ENCODE measurements around the gene DCDC1.

DCDC1 gene

GRCh38 chr11:31102875-31103274 lies 266.7 kb downstream of the DCDC1 start:
- no peak for DNase-seq (ENCODE audit: low read depth, low spot score)

GRCh38 chr11:31102316-31102715 lies 267.2 kb downstream of the DCDC1 start:
- DNase-seq (ENCODE audit: low read depth, low spot score) = no peak

- DNase-seq (ENCODE audit: low read depth, low spot score) = no peak
Observed at GRCh38 chr11:31096191-31096805, 273.2 kb downstream of the DCDC1 start.

- no peak for DNase-seq (ENCODE audit: low read depth, low spot score)
Observed at GRCh38 chr11:31092638-31093037, 276.9 kb downstream of the DCDC1 start.

GRCh38 chr11:31089117-31089516 lies 280.4 kb downstream of the DCDC1 start:
- no peak for DNase-seq (ENCODE audit: low read depth, low spot score)

- no peak for DNase-seq (ENCODE audit: low read depth, low spot score)
Observed at GRCh38 chr11:31069447-31070205, 299.9 kb downstream of the DCDC1 start.

- DNase-seq (ENCODE audit: low read depth, low spot score) = no peak
Observed at GRCh38 chr11:31060880-31061279, 308.7 kb downstream of the DCDC1 start.

GRCh38 chr11:31059529-31059928 lies 310.0 kb downstream of the DCDC1 start:
- DNase-seq (ENCODE audit: low read depth, low spot score) = no peak

- no peak for DNase-seq (ENCODE audit: low read depth, low spot score)
Observed at GRCh38 chr11:31050061-31050765, 319.3 kb downstream of the DCDC1 start.

GRCh38 chr11:31045335-31045734 lies 324.2 kb downstream of the DCDC1 start:
- no peak for DNase-seq (ENCODE audit: low read depth, low spot score)

- no peak for DNase-seq (ENCODE audit: low read depth, low spot score)
Observed at GRCh38 chr11:31030138-31030792, 339.3 kb downstream of the DCDC1 start.

- no peak for DNase-seq (ENCODE audit: low read depth, low spot score)
Observed at GRCh38 chr11:31026315-31026714, 343.2 kb downstream of the DCDC1 start.

GRCh38 chr11:31022080-31022479 lies 347.5 kb downstream of the DCDC1 start:
- no peak for DNase-seq (ENCODE audit: low read depth, low spot score)

- DNase-seq (ENCODE audit: low read depth, low spot score) = no peak
Observed at GRCh38 chr11:31019786-31020185, 349.8 kb downstream of the DCDC1 start.

GRCh38 chr11:31005202-31005601 lies 364.3 kb downstream of the DCDC1 start:
- no peak for DNase-seq (ENCODE audit: low read depth, low spot score)

- no peak for DNase-seq (ENCODE audit: low read depth, low spot score)
Observed at GRCh38 chr11:31001427-31001826, 368.1 kb downstream of the DCDC1 start.

GRCh38 chr11:31000381-31000780 lies 369.2 kb downstream of the DCDC1 start:
- no peak for DNase-seq (ENCODE audit: low read depth, low spot score)

GRCh38 chr11:30992513-30992849 lies 377.1 kb downstream of the DCDC1 start:
- DNase-seq (ENCODE audit: low read depth, low spot score) = no peak

- no peak for DNase-seq (ENCODE audit: low read depth, low spot score)
Observed at GRCh38 chr11:30991802-30992512, 377.6 kb downstream of the DCDC1 start.

- DNase-seq (ENCODE audit: low read depth, low spot score) = no peak
Observed at GRCh38 chr11:30991376-30991775, 378.2 kb downstream of the DCDC1 start.

- no peak for DNase-seq (ENCODE audit: low read depth, low spot score)
Observed at GRCh38 chr11:30990625-30991296, 378.8 kb downstream of the DCDC1 start.
